ENCODE measurements around the gene SLC34A3. TPM values are rescaled to one million over a fixed set of nuclear protein-coding genes. Genes with fewer than 3 reads are reported as not detected.

SLC34A3 gene
- total RNA-seq, 1 experiment from 2014 or later: 0.13 TPM

DNA sequence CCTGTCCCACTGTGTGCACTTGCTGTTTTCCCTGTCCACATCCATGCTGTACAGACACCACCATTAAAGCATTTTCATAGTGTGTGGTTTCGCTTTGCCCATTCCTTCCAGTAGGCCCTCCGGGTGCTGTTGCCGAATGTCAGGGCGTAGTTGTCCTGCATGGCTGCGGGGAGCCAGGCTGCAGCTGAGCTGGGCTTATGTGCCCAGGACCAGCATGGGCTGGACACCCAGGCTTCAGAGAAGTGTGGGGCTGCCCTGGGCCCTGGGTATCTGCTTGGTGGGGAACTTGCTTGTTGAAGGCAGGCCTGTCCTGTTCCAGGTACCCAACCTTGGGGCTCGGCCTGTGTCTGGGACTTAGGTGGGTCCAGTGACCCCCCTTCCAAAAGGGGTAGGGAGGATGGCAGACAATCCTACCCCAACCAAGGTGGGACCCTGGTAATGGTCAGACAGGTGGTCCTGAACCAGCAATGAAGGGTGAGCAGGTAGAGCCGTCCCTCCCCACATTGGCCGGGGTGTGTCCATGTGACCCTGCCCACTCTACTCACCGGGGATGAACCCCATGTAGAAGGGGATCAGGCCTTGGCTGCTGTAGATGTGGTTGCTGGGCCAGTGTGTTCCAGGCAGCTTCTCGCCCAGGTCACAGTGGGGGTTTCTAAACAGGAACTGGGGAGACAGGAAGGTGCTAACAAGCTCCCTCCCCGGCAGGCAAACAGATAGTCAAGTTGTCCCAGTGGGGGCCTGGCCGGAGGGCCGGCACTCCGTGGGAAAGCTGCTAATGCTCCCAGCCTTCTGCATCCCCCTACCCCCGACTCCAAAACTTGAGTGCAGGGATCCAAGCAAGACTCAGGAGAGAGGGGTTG, 13.2 kb downstream of the SLC34A3 start (continued):
- TF ChIP-seq, protein P1, sequence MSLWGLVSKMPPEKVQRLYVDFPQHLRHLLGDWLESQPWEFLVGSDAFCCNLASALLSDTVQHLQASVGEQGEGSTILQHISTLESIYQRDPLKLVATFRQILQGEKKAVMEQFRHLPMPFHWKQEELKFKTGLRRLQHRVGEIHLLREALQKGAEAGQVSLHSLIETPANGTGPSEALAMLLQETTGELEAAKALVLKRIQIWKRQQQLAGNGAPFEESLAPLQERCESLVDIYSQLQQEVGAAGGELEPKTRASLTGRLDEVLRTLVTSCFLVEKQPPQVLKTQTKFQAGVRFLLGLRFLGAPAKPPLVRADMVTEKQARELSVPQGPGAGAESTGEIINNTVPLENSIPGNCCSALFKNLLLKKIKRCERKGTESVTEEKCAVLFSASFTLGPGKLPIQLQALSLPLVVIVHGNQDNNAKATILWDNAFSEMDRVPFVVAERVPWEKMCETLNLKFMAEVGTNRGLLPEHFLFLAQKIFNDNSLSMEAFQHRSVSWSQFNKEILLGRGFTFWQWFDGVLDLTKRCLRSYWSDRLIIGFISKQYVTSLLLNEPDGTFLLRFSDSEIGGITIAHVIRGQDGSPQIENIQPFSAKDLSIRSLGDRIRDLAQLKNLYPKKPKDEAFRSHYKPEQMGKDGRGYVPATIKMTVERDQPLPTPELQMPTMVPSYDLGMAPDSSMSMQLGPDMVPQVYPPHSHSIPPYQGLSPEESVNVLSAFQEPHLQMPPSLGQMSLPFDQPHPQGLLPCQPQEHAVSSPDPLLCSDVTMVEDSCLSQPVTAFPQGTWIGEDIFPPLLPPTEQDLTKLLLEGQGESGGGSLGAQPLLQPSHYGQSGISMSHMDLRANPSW (CRISPR knock-in tag; conservative IDR thresholded peaks at IDR 0.05; ENCODE audit: low read depth): no peak
- peak; percentile 49; the same call in 1 of the 2 replicates for TF ChIP-seq TEAD1 (CRISPR knock-in tag; IDR thresholded peaks at IDR 0.05)
- TF ChIP-seq ZNF423 (CRISPR knock-in tag; IDR thresholded peaks at IDR 0.05): no peak
- TF ChIP-seq ZNF317 (CRISPR knock-in tag; IDR thresholded peaks at IDR 0.05; ENCODE audit: borderline replicate concordance, low read depth): no peak
- TF ChIP-seq NFE2L1 (CRISPR knock-in tag; IDR thresholded peaks at IDR 0.05): 0 out of 2 replicates have a peak, but pooled peaks have one; percentile 37
- TF ChIP-seq ETV6 (CRISPR knock-in tag; IDR thresholded peaks at IDR 0.05): 0 out of 2 replicates have a peak, but pooled peaks have one; percentile 36
- no peak for TF ChIP-seq IRF2 (CRISPR knock-in tag; IDR thresholded peaks at IDR 0.05; ENCODE audit: borderline replicate concordance, low read depth)
- no peak for TF ChIP-seq ZNF396 (CRISPR knock-in tag; IDR thresholded peaks at IDR 0.05; ENCODE audit: borderline replicate concordance)
- TF ChIP-seq, protein P2, sequence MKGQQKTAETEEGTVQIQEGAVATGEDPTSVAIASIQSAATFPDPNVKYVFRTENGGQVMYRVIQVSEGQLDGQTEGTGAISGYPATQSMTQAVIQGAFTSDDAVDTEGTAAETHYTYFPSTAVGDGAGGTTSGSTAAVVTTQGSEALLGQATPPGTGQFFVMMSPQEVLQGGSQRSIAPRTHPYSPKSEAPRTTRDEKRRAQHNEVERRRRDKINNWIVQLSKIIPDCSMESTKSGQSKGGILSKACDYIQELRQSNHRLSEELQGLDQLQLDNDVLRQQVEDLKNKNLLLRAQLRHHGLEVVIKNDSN (CRISPR knock-in tag; IDR thresholded peaks at IDR 0.05): peak; percentile 64; the same call in 1 of the 2 replicates
- TF ChIP-seq, protein P3, sequence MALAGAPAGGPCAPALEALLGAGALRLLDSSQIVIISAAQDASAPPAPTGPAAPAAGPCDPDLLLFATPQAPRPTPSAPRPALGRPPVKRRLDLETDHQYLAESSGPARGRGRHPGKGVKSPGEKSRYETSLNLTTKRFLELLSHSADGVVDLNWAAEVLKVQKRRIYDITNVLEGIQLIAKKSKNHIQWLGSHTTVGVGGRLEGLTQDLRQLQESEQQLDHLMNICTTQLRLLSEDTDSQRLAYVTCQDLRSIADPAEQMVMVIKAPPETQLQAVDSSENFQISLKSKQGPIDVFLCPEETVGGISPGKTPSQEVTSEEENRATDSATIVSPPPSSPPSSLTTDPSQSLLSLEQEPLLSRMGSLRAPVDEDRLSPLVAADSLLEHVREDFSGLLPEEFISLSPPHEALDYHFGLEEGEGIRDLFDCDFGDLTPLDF (CRISPR knock-in tag; IDR thresholded peaks at IDR 0.05): no peak
- TF ChIP-seq RORB (CRISPR knock-in tag; IDR thresholded peaks at IDR 0.05): no peak
- no peak for TF ChIP-seq GABPB1 (CRISPR knock-in tag; IDR thresholded peaks at IDR 0.05)
- TF ChIP-seq, protein P4, sequence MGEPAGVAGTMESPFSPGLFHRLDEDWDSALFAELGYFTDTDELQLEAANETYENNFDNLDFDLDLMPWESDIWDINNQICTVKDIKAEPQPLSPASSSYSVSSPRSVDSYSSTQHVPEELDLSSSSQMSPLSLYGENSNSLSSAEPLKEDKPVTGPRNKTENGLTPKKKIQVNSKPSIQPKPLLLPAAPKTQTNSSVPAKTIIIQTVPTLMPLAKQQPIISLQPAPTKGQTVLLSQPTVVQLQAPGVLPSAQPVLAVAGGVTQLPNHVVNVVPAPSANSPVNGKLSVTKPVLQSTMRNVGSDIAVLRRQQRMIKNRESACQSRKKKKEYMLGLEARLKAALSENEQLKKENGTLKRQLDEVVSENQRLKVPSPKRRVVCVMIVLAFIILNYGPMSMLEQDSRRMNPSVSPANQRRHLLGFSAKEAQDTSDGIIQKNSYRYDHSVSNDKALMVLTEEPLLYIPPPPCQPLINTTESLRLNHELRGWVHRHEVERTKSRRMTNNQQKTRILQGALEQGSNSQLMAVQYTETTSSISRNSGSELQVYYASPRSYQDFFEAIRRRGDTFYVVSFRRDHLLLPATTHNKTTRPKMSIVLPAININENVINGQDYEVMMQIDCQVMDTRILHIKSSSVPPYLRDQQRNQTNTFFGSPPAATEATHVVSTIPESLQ (CRISPR knock-in tag; IDR thresholded peaks at IDR 0.05): no peak
- no peak for TF ChIP-seq SMAD4 (CRISPR knock-in tag; IDR thresholded peaks at IDR 0.05)
- TF ChIP-seq FOXJ3 (CRISPR knock-in tag; IDR thresholded peaks at IDR 0.05; ENCODE audit: borderline replicate concordance): no peak
- TF ChIP-seq, protein P5, sequence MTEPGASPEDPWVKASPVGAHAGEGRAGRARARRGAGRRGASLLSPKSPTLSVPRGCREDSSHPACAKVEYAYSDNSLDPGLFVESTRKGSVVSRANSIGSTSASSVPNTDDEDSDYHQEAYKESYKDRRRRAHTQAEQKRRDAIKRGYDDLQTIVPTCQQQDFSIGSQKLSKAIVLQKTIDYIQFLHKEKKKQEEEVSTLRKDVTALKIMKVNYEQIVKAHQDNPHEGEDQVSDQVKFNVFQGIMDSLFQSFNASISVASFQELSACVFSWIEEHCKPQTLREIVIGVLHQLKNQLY (CRISPR knock-in tag; IDR thresholded peaks at IDR 0.05): no peak
- no peak for TF ChIP-seq SOX15 (CRISPR knock-in tag; IDR thresholded peaks at IDR 0.05)
- TF ChIP-seq, protein P6, sequence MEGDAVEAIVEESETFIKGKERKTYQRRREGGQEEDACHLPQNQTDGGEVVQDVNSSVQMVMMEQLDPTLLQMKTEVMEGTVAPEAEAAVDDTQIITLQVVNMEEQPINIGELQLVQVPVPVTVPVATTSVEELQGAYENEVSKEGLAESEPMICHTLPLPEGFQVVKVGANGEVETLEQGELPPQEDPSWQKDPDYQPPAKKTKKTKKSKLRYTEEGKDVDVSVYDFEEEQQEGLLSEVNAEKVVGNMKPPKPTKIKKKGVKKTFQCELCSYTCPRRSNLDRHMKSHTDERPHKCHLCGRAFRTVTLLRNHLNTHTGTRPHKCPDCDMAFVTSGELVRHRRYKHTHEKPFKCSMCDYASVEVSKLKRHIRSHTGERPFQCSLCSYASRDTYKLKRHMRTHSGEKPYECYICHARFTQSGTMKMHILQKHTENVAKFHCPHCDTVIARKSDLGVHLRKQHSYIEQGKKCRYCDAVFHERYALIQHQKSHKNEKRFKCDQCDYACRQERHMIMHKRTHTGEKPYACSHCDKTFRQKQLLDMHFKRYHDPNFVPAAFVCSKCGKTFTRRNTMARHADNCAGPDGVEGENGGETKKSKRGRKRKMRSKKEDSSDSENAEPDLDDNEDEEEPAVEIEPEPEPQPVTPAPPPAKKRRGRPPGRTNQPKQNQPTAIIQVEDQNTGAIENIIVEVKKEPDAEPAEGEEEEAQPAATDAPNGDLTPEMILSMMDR (IDR thresholded peaks at IDR 0.05): no peak
- TF ChIP-seq, protein P7, sequence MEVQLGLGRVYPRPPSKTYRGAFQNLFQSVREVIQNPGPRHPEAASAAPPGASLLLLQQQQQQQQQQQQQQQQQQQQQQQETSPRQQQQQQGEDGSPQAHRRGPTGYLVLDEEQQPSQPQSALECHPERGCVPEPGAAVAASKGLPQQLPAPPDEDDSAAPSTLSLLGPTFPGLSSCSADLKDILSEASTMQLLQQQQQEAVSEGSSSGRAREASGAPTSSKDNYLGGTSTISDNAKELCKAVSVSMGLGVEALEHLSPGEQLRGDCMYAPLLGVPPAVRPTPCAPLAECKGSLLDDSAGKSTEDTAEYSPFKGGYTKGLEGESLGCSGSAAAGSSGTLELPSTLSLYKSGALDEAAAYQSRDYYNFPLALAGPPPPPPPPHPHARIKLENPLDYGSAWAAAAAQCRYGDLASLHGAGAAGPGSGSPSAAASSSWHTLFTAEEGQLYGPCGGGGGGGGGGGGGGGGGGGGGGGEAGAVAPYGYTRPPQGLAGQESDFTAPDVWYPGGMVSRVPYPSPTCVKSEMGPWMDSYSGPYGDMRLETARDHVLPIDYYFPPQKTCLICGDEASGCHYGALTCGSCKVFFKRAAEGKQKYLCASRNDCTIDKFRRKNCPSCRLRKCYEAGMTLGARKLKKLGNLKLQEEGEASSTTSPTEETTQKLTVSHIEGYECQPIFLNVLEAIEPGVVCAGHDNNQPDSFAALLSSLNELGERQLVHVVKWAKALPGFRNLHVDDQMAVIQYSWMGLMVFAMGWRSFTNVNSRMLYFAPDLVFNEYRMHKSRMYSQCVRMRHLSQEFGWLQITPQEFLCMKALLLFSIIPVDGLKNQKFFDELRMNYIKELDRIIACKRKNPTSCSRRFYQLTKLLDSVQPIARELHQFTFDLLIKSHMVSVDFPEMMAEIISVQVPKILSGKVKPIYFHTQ (CRISPR knock-in tag; IDR thresholded peaks at IDR 0.05): no peak
- no peak for TF ChIP-seq ATF1 (CRISPR knock-in tag; IDR thresholded peaks at IDR 0.05)
- 0 out of 2 replicates have a peak, but pooled peaks have one; percentile 4 for TF ChIP-seq ZNF121 (CRISPR knock-in tag; IDR thresholded peaks at IDR 0.05)
- TF ChIP-seq ZNF671 (CRISPR knock-in tag; IDR thresholded peaks at IDR 0.05): peak; percentile 17; the same call in 1 of the 2 replicates
- no peak for TF ChIP-seq TCF7 (CRISPR knock-in tag; IDR thresholded peaks at IDR 0.05; ENCODE audit: low read depth)
- TF ChIP-seq FOXP1 (CRISPR knock-in tag; IDR thresholded peaks at IDR 0.05; ENCODE audit: borderline replicate concordance): 0 out of 2 replicates have a peak, but pooled peaks have one; percentile 67
- TF ChIP-seq ZBTB21 (CRISPR knock-in tag; IDR thresholded peaks at IDR 0.05; ENCODE audit: borderline replicate concordance): no peak
- TF ChIP-seq MYBL2 (CRISPR knock-in tag; IDR thresholded peaks at IDR 0.05): 0 out of 2 replicates have a peak, but pooled peaks have one; percentile 43
- no peak for TF ChIP-seq NFYB (CRISPR knock-in tag; conservative IDR thresholded peaks at IDR 0.05; ENCODE audit: low read depth)
- TF ChIP-seq KAT7 (CRISPR knock-in tag; IDR thresholded peaks at IDR 0.05; ENCODE audit: borderline replicate concordance): no peak

Measured in WTC11 (cell line).